Keratinocyte (primary cell): ENCODE results near the gene MCAM.

Source experiments
- CTCF ChIP-seq, 3 experiments: IDR thresholded peaks in 1 of 3; conservative IDR thresholded peaks in 1 of 3; optimal IDR thresholded peaks in 1 of 3; 2 replicates in 2 of 3; 3 replicates in 1 of 3; pipeline versions ENCODE3 to v1.5.1; 2011; ENCODE audit warnings: low read length in 3 of 3, mild to moderate bottlenecking in 3 of 3, moderate library complexity in 2 of 3, control low read depth in 1 of 3, inconsistent platforms in 1 of 3; ENCODE audit not compliant: insufficient read depth in 2 of 3; ENCODE audit errors: extremely low read depth in 1 of 3
- EZH2 ChIP-seq: IDR thresholded peaks from one replicate; pipeline ENCODE4 v1.6.1; 2012; ENCODE audit warnings: inconsistent platforms, mild to moderate bottlenecking, low read length, moderate library complexity

- TF ChIP-seq CTCF (optimal IDR thresholded peaks at IDR 0.05 in 1 of 3, IDR thresholded peaks at IDR 0.05 in 1 of 3, conservative IDR thresholded peaks at IDR 0.05 in 1 of 3; ENCODE audit: extremely low read depth in 1 of 3, insufficient read depth in 2 of 3, low read length in 3 of 3) (peak in 2 of 3 experiments; percentile 16 to 31), EZH2 (no peak)
These were observed 21.8 kb downstream of the MCAM start for GRCh38 chr11:119295178-119295577.
